HG03066 (cell line): ENCODE data around the gene DENND2A.
A peak's percentile ranks its signal among the peaks of the same experiment; 100 is the strongest.
"Not testable (repeated sequence)": the region's sequence is repeated elsewhere in the genome, so short reads cannot be mapped to it uniquely, and the experiment has no call there.

Experiments used
- ATAC-seq: cut with Tn5 transposase; IDR thresholded peaks from one replicate; pipeline ENCODE4 v1.9.1; 2021; ENCODE audit warnings: low read depth; ENCODE audit not compliant: unreplicated experiment

The DENND2A gene

GRCh38 chr7:140518370-140519006 lies 122.1 kb downstream of the DENND2A start:
- ATAC-seq, result no peak

GRCh38 chr7:140517546-140518369 lies 122.9 kb downstream of the DENND2A start:
- peak; percentile 85 for ATAC-seq

DNA sequence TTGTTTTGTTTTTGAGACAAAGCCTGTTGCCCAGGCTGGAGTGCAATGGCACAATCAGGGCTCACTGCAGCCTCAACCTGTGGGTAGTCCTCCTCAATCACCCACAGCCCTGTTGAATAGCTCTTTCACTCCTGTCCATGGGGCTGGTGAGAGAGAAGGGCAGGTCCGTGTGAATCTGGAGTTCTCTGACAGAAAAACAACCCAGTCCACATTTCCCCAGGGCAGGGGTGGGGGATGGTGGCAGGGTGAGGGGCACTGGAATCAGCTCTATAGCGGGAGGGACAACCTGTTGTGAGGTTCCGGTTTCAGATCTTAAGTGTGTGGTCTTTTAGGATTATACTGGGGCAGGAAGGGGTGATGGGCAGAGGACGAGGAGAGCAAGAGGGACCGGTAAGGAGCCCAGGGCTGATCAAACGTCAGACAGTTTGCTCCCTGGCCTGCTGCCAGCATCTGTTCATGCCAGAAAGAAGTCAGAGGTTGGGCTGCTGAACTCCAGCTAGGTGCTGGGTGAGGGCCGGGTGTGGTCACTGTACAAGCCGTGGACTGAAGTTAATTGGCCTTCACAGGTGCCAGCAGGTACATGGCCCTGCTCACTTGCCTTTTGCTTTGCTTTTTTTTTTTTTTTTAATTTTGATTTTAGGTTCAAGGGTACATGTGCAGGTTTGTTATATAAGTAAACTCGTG lies 128.2 kb downstream of the DENND2A start:
- ATAC-seq, result no peak

GRCh38 chr7:140509789-140510188 lies 130.8 kb downstream of the DENND2A start:
- no peak for ATAC-seq

DNA sequence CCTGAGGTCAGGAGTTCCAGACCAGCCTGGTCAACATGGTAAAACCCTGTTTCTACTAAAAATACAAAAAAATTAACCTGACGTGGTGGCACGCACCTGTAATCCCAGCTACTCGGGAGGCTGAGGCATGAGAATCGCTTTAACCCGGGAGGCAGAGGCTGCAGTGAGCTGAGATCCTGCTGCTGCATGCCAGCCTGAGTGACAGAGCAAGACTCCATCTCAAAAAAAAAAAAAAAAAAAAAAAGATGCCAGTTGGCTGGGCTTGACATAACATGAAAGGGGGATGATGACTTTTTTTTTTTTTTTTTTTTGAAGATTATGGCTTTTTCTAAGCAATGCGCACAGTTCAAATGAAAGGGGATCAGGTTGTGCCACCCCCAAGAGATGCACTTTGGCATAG lies 133.1 kb downstream of the DENND2A start:
- not testable (repeated sequence) for ATAC-seq

DNA sequence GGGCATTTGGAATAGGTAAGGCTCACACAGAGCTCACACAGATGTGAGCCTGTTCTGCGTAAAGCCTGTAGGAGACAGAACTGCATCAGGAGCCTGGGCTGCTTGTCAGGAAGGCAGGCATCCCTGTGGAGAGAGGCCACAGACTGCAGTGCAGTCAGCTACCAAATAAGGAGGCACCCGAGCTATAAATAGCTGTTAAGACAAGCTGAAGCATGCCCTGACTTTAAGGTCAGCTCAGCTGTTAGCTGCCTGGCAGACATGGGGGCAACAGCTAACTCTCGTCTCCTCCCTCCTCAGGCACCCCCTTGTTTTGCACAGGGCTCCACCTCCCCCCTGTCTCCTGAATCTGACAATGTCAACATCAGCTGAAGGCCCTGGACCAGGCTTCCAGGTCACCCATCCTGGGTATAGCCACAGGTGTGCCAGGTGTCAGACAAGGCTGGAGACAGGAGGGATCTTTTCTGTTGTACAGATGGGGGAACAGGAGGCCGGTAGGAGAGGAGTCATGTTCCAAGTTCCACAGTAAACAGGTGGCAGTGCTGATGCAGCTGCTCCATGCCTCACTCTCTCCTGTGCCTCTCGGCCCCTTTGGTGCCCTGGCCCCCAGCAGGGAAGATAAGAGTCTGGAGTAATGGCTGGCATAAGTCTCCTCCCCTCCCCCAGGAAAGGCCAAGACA lies 133.7 kb downstream of the DENND2A start:
- ATAC-seq, result no peak

DNA sequence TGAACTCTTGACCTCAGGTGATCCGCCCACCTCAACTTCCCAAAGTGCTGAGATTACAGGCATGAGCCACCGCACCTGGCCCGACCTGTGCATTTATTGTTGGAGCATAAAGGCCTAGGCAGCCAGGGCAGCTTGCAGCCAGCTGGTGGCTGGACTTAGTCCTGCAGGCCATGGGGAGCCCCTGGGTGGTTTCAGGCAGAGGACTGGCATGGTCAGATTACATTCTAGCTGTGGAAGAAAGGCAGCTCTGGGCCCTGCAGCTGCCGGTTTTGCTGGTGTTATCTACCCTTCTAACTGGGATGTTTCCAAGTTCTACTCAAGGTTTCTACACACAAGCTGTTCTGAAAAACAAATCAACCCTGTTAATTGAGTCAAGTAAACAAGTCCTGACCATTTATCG lies 138.6 kb downstream of the DENND2A start:
- ATAC-seq, result no peak

- not testable (repeated sequence) for ATAC-seq
These were observed 142.8 kb downstream of the DENND2A start for GRCh38 chr7:140497807-140498206.

DNA sequence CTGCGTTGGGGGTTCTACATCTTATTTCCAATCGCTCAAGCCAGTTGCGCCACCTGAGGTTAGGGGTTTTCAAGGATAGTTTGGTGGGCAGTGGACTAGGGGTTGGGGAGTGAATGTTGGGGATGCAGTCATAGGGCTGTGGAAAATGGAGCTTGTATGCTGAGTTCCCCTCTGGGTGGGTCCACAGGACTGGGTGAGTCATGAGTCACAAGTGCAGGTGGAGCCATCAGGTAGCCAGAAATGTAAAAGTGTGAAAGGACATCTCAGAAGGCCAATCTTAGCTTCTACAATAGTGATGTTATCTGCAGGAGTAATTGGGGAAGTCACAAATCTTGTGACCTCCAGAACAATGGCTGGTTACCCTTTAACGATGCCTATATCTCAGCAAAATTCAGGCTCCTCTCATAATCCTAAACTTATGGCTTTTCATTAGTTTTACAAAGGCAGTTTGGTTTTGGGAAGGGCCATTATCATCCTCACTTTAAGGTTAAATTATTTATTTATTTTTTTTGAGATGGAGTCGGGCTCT lies 143.3 kb downstream of the DENND2A start:
- ATAC-seq, result no peak

GRCh38 chr7:140495514-140496097 lies 145.0 kb downstream of the DENND2A start:
- ATAC-seq, result no peak

DNA sequence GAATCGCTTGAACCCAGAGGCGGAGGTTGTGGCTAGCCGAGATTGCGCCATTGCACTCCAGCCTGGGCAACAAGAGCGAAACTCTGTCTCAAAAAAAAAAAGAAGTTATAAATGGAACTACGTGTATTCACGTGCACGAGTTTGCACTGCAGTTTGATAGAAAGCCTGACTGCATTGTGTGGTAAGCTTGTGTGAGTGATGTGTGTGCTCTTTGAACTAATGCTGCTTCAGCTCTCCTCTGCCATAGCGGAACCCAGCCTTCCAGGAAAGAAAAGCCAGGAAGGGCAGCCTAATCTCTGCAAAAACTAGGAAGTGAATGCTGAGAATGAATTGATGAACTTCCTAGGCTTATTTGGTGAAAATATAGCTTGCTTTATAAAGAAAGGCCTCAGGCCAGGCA lies 145.7 kb downstream of the DENND2A start:
- no peak for ATAC-seq

- no peak for ATAC-seq
These were observed 151.6 kb downstream of the DENND2A start for GRCh38 chr7:140489026-140489359.

GRCh38 chr7:140485500-140486265 lies 154.9 kb downstream of the DENND2A start:
- no peak for ATAC-seq

- ATAC-seq, result no peak
These were observed 155.6 kb downstream of the DENND2A start for GRCh38 chr7:140484951-140485499.

DNA sequence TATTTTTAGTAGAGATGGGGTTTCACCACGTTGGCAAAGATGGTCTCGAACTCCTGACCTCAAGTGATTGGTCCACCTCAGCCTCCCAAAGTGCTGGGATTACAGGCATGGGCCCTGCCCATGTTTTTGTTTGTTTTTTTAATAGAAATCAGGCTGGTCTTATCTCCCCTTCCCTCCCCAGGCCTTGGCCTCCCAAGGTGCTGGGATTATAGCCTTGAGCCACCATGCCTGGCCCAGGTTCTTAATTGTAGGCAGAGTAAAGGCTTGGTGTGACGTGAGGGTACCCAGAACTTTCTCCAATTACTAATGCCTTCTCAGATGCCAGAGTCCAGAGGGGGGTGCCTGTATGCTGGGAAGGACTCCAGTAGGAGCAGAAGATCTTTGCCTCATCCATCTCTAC lies 156.1 kb downstream of the DENND2A start:
- ATAC-seq, result no peak

GRCh38 chr7:140479739-140480084 lies 160.9 kb downstream of the DENND2A start:
- ATAC-seq, result peak; percentile 2

DNA sequence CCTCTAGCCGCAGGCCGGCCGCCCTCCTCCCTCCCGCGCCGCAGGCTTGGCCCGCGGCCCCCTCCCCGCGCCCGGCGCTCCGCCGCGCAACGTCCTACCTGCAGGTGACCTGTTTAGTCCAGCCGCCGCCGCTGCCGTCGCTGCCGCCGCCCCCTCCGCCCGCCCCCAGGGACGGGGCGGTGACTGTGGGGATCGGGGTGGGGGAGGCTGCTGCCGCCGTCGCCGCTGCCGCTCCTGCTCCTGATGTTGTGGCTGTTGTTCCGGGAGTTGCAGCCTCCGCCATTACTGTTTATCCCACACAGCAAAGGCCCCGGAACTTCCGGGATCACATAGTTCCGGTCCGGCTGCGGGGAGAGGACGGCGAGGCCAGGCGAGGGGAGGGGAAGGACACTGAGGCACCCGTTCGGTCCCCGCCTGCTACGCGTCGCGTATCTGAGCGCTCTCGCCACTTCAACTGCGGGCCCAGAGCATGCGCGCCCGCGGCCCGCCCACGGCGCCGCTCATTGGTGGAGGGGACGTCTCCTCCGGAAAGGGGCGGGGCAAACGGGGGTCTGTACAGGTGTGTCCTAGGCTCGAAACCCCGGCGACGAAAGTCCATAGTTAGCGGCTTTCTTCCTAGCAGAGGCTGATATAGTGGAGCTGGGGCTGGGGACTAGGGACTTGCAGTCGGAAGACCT lies 161.4 kb downstream of the DENND2A start, which contains the start of gene MKRN1:
TSS of gene MKRN1 (minus strand) at position 444 of the 677 bp plus-strand sequence. CDS start at position 283, 161 bp downstream.
- peak; percentile 92 for ATAC-seq

GRCh38 chr7:140478246-140479061 lies 162.2 kb downstream of the DENND2A start:
- peak; percentile 18 for ATAC-seq
